Measurements from ENCODE around the gene WNT7A.

WNT7A gene

DNA sequence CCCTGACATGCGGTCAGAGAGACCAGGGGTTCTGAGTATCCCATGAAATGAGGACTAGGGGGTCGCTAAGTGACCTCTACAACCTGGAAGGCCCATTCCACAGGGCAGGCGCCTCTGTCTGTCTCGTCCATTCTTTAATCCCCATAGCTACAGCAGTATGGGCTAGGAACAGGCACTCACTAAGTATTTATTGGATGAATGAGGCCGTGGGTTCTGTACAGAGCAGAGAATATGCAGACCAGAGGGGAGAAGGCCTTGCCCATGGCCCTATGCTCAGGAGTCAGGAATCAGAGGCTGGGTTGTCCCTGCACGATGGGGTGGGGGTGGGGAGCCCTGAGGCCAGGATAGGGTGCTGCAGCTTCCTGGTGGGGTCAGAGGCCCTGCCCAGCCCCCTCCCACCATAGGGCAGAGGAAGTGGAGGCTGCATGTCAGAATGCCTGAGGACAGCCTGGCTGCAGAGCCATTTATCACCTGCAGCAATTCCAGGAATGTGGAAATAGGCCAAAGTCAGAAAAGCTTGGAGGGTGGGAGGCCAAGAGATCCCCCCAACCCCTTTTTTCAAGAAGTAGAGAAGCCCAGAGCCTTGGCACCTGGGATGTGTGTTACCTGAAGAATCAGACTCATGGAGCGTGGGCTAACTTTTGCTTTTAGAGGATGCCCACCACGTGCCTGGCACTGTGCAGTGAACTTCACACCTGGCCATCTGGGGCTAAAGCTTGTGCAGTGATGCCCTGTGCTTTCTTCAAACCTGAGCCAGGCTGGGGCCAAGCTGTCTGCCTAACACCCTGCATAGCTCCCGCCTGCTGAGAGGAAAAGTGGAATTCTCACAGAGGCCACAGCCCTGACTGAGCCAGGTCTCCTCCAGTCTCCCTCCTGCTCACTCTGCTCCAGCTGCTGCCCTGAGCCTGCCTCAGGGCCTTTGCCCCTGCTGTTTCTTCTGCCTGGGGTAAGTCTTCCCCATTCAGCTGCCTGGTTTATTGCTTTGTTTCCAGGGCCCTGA is 109.4 kb downstream of the WNT7A start:
- H3K4me3 ChIP-seq (ENCODE audit: low read length), result no peak overlapping the region
- DNase-seq (ENCODE audit: low read depth), result no peak
- TF ChIP-seq, protein P1, sequence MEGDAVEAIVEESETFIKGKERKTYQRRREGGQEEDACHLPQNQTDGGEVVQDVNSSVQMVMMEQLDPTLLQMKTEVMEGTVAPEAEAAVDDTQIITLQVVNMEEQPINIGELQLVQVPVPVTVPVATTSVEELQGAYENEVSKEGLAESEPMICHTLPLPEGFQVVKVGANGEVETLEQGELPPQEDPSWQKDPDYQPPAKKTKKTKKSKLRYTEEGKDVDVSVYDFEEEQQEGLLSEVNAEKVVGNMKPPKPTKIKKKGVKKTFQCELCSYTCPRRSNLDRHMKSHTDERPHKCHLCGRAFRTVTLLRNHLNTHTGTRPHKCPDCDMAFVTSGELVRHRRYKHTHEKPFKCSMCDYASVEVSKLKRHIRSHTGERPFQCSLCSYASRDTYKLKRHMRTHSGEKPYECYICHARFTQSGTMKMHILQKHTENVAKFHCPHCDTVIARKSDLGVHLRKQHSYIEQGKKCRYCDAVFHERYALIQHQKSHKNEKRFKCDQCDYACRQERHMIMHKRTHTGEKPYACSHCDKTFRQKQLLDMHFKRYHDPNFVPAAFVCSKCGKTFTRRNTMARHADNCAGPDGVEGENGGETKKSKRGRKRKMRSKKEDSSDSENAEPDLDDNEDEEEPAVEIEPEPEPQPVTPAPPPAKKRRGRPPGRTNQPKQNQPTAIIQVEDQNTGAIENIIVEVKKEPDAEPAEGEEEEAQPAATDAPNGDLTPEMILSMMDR (conservative IDR thresholded peaks at IDR 0.05; ENCODE audit: low read length), result no peak

DNA sequence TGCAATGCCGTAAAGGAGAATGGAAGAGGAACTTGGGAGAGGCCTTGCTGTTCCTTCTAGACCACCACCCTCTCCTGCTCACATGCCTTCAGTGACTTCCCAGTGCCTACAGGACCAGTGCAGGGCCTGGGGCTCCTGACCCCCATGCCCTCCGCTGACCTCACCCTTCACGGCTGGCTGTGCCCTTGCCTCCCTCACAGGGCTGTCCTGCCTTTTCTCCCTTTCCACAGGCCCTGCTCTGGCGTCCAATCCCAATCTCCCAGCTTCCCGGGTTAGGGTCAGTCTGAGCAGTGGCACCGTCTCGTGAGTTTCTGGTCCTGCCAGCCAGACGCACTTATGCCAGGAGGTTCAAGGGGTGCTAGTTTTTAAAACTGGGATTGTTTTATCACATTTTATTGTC is 110.4 kb downstream of the WNT7A start:
- DNase-seq (ENCODE audit: low read depth), result no peak
- TF ChIP-seq, protein P1 (conservative IDR thresholded peaks at IDR 0.05; ENCODE audit: low read length), result no peak
- H3K4me3 ChIP-seq (ENCODE audit: low read length), result no peak overlapping the region

DNA sequence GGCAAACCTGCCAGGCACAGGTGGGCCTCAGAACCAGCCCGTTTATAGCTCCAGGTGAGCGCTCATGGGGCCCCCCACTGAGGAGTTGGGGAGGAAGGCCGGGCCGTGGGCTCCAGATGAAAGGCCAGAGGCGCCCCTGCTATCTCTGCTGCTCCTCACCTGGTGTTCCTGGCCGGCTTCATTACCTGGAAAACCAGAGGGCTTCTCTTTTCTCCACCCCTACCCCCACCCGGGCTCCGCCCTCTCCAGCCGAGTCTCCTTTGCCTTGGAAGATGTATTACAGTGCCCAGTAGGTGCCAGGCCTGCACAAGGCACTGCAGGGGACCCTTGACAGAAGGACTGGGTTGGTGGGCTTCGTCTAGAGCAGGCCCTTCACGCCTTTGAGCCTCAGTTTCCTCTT is 111.4 kb downstream of the WNT7A start:
- no peak overlapping the region for H3K4me3 ChIP-seq (ENCODE audit: low read length)
- DNase-seq (ENCODE audit: low read depth), result no peak
- TF ChIP-seq, protein P1 (conservative IDR thresholded peaks at IDR 0.05; ENCODE audit: low read length), result no peak

DNA sequence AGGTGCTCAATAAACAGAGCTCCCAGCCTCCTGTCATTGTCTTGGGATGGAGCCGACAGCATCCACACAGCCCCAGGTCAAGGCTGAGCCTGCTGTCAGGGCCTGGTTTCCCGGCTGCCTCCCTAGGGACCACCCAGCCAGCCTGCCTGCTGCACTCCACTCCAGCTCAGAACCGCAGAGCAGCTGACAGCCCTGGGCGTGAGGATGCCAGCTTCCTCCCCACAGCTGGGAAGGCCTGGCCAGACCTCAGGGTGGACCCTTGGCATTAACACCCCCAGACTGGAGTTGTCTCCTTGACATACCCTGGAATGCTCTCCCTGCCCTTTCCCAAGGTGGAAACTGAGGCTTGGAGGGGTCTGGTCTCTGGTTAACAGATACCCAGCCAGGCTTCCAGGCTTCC is 112.0 kb downstream of the WNT7A start:
- TF ChIP-seq, protein P1 (conservative IDR thresholded peaks at IDR 0.05; ENCODE audit: low read length), result no peak
- no peak for DNase-seq (ENCODE audit: low read depth)
- no peak overlapping the region for H3K4me3 ChIP-seq (ENCODE audit: low read length)

DNA sequence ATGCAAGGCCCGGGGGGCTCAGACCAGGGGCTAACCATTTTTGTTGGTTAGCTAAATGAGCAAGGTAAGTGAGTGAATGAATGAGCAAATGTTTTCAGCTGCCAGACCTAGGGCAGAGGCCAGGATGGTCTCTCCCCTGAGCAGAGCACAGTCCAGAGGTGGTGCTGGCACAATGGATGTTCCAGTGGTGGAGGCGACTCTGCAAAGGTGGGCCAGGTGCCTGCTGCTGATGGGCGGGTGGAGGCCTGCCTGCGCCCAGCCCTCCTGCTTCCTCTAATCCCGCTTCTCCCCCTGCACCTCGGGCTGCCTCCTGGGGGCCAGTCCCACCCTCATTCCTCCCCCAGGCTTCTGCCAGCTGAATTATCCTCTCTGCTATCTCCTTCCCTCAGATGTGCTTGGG is 112.8 kb downstream of the WNT7A start:
- TF ChIP-seq, protein P1 (conservative IDR thresholded peaks at IDR 0.05; ENCODE audit: low read length), result no peak
- no peak overlapping the region for H3K4me3 ChIP-seq (ENCODE audit: low read length)
- no peak for DNase-seq (ENCODE audit: low read depth)
